Activated naive CD8-positive, alpha-beta T cell treated with anti-CD3 and anti-CD28 coated beads, Interleukin-2, amount 10 ng/mL, durations not matched to agents 7 days and 5 days (primary cell): Measurements from ENCODE around the gene SEMA6B. TPM values are rescaled to one million over a fixed set of nuclear protein-coding genes. Genes with fewer than 3 reads are reported as not detected.

Experiments used
- ATAC-seq: fragments of 150-1000 bp; cut with Tn5 transposase; one replicate; pipeline ENCODE4 v1.10.0; 2021; ENCODE audit warnings: low read depth, moderate library complexity
- POLR2A ChIA-PET: fragments of 350-600 bp; sonication (Branson Sonifier 250); formaldehyde crosslinking; loops from one replicate; lab custom pipeline; 2021; ENCODE audit warnings: antibody characterized with exemption; lab: Charles Lee
- DNase-seq: peaks from one replicate; pipeline ENCODE4 v3.0.0; 2021
- H3K27ac Mint-ChIP-seq: one replicate; pipeline ENCODE4 v1.8.0; 2022; ENCODE audit warnings: mild to moderate bottlenecking, mixed read lengths
- H3K27me3 Mint-ChIP-seq: one replicate; pipeline ENCODE4 v1.8.0; 2022; ENCODE audit warnings: mild to moderate bottlenecking, moderate library complexity, mixed read lengths
- H3K36me3 Mint-ChIP-seq: one replicate; pipeline ENCODE4 v1.8.0; 2021; ENCODE audit warnings: mild to moderate bottlenecking, mixed read lengths
- H3K4me1 Mint-ChIP-seq: one replicate; pipeline ENCODE4 v1.8.0; 2021; ENCODE audit warnings: mixed read lengths
- H3K4me3 Mint-ChIP-seq: one replicate; pipeline ENCODE4 v1.8.0; 2022; ENCODE audit warnings: mild to moderate bottlenecking, moderate library complexity, mixed read lengths
- H3K9me3 Mint-ChIP-seq: one replicate; pipeline ENCODE4 v1.8.0; 2021; ENCODE audit warnings: mixed read lengths
- total RNA-seq, 2 experiments: library from RNA; stranded (reverse); gene quantifications; one replicate each; pipeline ENCODE4 v1.2.3, GENCODE V29; 2021

The SEMA6B gene
- total RNA-seq, 2 experiments from 2014 or later = 1.00 to 1.3 TPM

GRCh38 chr19:4583961-4584669 lies 24.6 kb upstream of the SEMA6B start:
- no peak overlapping the region for H3K4me3 Mint-ChIP-seq
- no peaks in the 10 kb centered on the region for H3K36me3 Mint-ChIP-seq
- peaks cover 6% of the 10 kb centered on the region for H3K4me1 Mint-ChIP-seq
- no peak for ATAC-seq
- peaks cover 48% of the 10 kb centered on the region for H3K27me3 Mint-ChIP-seq
- no peaks in the 10 kb centered on the region for H3K9me3 Mint-ChIP-seq
- H3K27ac Mint-ChIP-seq = no peak overlapping the region
- peak; percentile 63 for DNase-seq
- POLR2A ChIA-PET = no interaction called here

GRCh38 chr19:4582980-4583842 lies 23.7 kb upstream of the SEMA6B start:
- ATAC-seq = no peak
- Mint-ChIP-seq H3K36me3 (no peaks in the 10 kb centered on the region), H3K27ac (no peak overlapping the region), H3K4me3 (no peak overlapping the region), H3K9me3 (no peaks in the 10 kb centered on the region), H3K4me1 (peaks cover 6% of the 10 kb centered on the region), H3K27me3 (peaks cover 56% of the 10 kb centered on the region)
- POLR2A ChIA-PET = no interaction called here
- DNase-seq = no peak

- Mint-ChIP-seq H3K27me3 (peaks cover 56% of the 10 kb centered on the region), H3K4me1 (peaks cover 6% of the 10 kb centered on the region), H3K4me3 (peak overlapping the region; percentile 51), H3K9me3 (no peaks in the 10 kb centered on the region), H3K27ac (no peak overlapping the region), H3K36me3 (no peaks in the 10 kb centered on the region)
- DNase-seq (no peak), ATAC-seq (no peak)
- POLR2A ChIA-PET = no interaction called here
Observed at GRCh38 chr19:4581666-4582553, 22.4 kb upstream of the SEMA6B start.

- POLR2A ChIA-PET = no interaction called here
Observed at GRCh38 chr19:4580961-4581665, 21.6 kb upstream of the SEMA6B start.

GRCh38 chr19:4580021-4580901 lies 20.8 kb upstream of the SEMA6B start:
- Mint-ChIP-seq H3K4me1 (peaks cover 8% of the 10 kb centered on the region), H3K36me3 (no peaks in the 10 kb centered on the region), H3K9me3 (no peaks in the 10 kb centered on the region), H3K27me3 (peaks cover 57% of the 10 kb centered on the region), H3K4me3 (no peak overlapping the region), H3K27ac (no peak overlapping the region)
- ATAC-seq (no peak), DNase-seq (no peak)
- POLR2A ChIA-PET = no interaction called here

More at GRCh38 chr19:4580961-4581665, 21.6 kb upstream of the SEMA6B start:
- Mint-ChIP-seq H3K4me3 (no peak overlapping the region), H3K9me3 (no peaks in the 10 kb centered on the region), H3K27ac (no peak overlapping the region), H3K36me3 (no peaks in the 10 kb centered on the region), H3K4me1 (peaks cover 6% of the 10 kb centered on the region), H3K27me3 (peaks cover 57% of the 10 kb centered on the region)
- ATAC-seq (no peak), DNase-seq (no peak)

- Mint-ChIP-seq H3K36me3 (no peaks in the 10 kb centered on the region), H3K27ac (no peak overlapping the region), H3K4me1 (peaks cover 8% of the 10 kb centered on the region), H3K4me3 (no peak overlapping the region), H3K9me3 (no peaks in the 10 kb centered on the region), H3K27me3 (peaks cover 61% of the 10 kb centered on the region)
- DNase-seq = no peak
- no peak for ATAC-seq
- POLR2A ChIA-PET = interaction anchor here (0.6 kb wide), 1 partner anchor 152 kb away, joined by 4 read pairs; no protein-coding TSS in a partner anchor
Observed at GRCh38 chr19:4579389-4579788, 19.9 kb upstream of the SEMA6B start.

- H3K36me3 Mint-ChIP-seq = no peaks in the 10 kb centered on the region
- DNase-seq (no peak), ATAC-seq (no peak)
- H3K27me3 Mint-ChIP-seq = peaks cover 64% of the 10 kb centered on the region
- H3K27ac Mint-ChIP-seq = no peak overlapping the region
- POLR2A ChIA-PET = interaction anchor here (0.6 kb wide), 1 partner anchor 152 kb away, joined by 4 read pairs; no protein-coding TSS in a partner anchor
- H3K4me3 Mint-ChIP-seq = no peak overlapping the region
- peaks cover 8% of the 10 kb centered on the region for H3K4me1 Mint-ChIP-seq
- H3K9me3 Mint-ChIP-seq = no peaks in the 10 kb centered on the region
Observed at GRCh38 chr19:4578552-4579248, 19.2 kb upstream of the SEMA6B start.

GRCh38 chr19:4577020-4577782 lies 17.7 kb upstream of the SEMA6B start:
- Mint-ChIP-seq H3K4me1 (peaks cover 5% of the 10 kb centered on the region), H3K9me3 (no peaks in the 10 kb centered on the region), H3K27ac (no peak overlapping the region), H3K27me3 (peaks cover 51% of the 10 kb centered on the region), H3K4me3 (no peak overlapping the region), H3K36me3 (no peaks in the 10 kb centered on the region)
- DNase-seq (no peak), ATAC-seq (no peak)
- POLR2A ChIA-PET = interaction anchor here (1.4 kb wide), 1 partner anchor 59 kb away, joined by 4 read pairs; no protein-coding TSS in a partner anchor

GRCh38 chr19:4576016-4576933 lies 16.8 kb upstream of the SEMA6B start:
- H3K4me3 Mint-ChIP-seq = no peak overlapping the region

More at GRCh38 chr19:4576016-4576933, 16.8 kb upstream of the SEMA6B start:
- no peaks in the 10 kb centered on the region for H3K36me3 Mint-ChIP-seq
- H3K27me3 Mint-ChIP-seq = peaks cover 46% of the 10 kb centered on the region
- H3K27ac Mint-ChIP-seq = no peak overlapping the region
- POLR2A ChIA-PET = interaction anchor here (1.4 kb wide), 1 partner anchor 60 kb away, joined by 4 read pairs; no protein-coding TSS in a partner anchor
- no peaks in the 10 kb centered on the region for H3K9me3 Mint-ChIP-seq
- peak; percentile 52 for ATAC-seq
- peak; percentile 78 for DNase-seq
- peaks cover 2% of the 10 kb centered on the region for H3K4me1 Mint-ChIP-seq
